Measurements from ENCODE around the gene ETV5.
A peak's percentile ranks its signal among the peaks of the same experiment; 100 is the strongest.

The ETV5 gene

DNA sequence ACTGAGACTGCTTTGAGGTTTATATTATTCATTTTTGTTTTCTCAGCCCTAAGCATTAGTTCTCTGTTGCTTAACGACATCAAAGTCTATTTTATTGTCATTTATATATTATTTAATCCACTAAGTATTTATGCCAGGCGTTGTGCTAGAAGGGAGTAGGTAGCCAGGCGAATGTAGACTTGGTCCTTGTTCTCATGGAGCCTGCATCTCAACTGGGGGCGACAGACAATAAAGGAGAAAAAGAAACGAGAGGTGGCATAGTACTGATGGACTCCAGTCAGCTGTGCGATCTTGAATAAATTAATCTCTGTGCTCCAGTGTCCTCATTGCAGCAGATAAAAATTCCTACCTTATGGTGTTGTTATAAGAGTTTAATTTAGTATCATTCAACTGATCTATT, 49.7 kb downstream of the ETV5 start:
- H3K4me1 ChIP-seq (ENCODE audit: control insufficient read depth, insufficient read depth, low read length), result peaks cover 11% of the 10 kb centered on the region
- no peak overlapping the region for H3K4me3 ChIP-seq (ENCODE audit: low read length)
- H3K27me3 ChIP-seq (replicated peaks; ENCODE audit: control insufficient read depth, insufficient read depth, low read length), result no peaks in the 10 kb centered on the region
- H3K36me3 ChIP-seq (ENCODE audit: control insufficient read depth, insufficient read depth, low read length, severe bottlenecking), result peaks cover 20% of the 10 kb centered on the region
- H3K9ac ChIP-seq (ENCODE audit: low read length), result no peak overlapping the region
- H3K9me3 ChIP-seq (ENCODE audit: control insufficient read depth, low read length), result no peaks in the 10 kb centered on the region
- no peak for DNase-seq (ENCODE audit: low read depth)

DNA sequence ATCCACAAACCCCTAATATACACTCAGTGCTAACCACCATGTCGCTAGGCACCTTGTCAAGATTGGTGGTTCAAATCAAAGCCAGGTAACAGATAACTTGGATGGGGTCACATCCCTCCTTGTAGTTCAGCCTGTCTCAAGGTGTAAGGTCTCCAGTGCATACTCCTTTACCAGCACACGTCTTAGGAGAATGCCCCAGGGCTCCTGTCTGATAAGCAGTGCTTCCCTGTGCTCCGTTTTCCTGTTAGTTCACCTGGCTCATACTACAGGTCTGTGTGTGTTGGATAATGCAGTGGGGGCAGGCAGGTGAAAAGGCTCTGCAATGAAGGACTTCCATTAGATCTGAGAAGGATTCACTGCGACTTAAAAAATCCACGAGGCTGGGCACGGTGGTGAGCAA, 50.7 kb downstream of the ETV5 start:
- peaks cover 15% of the 10 kb centered on the region for H3K36me3 ChIP-seq (ENCODE audit: control insufficient read depth, insufficient read depth, low read length, severe bottlenecking)

DNA sequence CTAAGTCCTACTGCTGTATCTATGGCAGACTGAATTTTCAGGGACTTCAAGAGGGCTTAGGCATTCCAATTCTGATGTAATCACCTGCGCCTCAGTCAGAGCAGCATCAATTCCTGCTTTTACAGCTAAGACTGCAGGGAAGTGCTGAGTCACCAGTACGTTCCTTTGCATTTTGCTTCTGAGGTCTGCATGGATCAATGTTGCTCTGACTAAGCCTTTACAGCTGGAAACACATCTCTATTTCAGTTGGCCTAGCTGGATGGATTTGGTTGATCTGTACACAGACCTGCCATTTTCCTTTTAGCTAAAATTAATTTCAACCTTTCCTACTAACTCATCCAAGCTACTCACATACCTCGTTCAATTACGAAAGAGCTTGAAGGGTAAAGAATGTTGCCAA, 51.3 kb downstream of the ETV5 start:
- no peak overlapping the region for H3K4me3 ChIP-seq (ENCODE audit: low read length)
- peaks cover 11% of the 10 kb centered on the region for H3K4me1 ChIP-seq (ENCODE audit: control insufficient read depth, insufficient read depth, low read length)
- H3K36me3 ChIP-seq (ENCODE audit: control insufficient read depth, insufficient read depth, low read length, severe bottlenecking), result peaks cover 15% of the 10 kb centered on the region
- peak; percentile 79 for DNase-seq (ENCODE audit: low read depth)
- H3K9ac ChIP-seq (ENCODE audit: low read length), result no peak overlapping the region
- no peaks in the 10 kb centered on the region for H3K27me3 ChIP-seq (replicated peaks; ENCODE audit: control insufficient read depth, insufficient read depth, low read length)
- H3K9me3 ChIP-seq (ENCODE audit: control insufficient read depth, low read length), result no peaks in the 10 kb centered on the region

More for the DNA sequence above, 50.7 kb downstream of the ETV5 start:
- peaks cover 11% of the 10 kb centered on the region for H3K4me1 ChIP-seq (ENCODE audit: control insufficient read depth, insufficient read depth, low read length)
- H3K27me3 ChIP-seq (replicated peaks; ENCODE audit: control insufficient read depth, insufficient read depth, low read length), result no peaks in the 10 kb centered on the region
- H3K4me3 ChIP-seq (ENCODE audit: low read length), result no peak overlapping the region
- no peak overlapping the region for H3K9ac ChIP-seq (ENCODE audit: low read length)
- H3K9me3 ChIP-seq (ENCODE audit: control insufficient read depth, low read length), result no peaks in the 10 kb centered on the region
- DNase-seq (ENCODE audit: low read depth), result no peak

DNA sequence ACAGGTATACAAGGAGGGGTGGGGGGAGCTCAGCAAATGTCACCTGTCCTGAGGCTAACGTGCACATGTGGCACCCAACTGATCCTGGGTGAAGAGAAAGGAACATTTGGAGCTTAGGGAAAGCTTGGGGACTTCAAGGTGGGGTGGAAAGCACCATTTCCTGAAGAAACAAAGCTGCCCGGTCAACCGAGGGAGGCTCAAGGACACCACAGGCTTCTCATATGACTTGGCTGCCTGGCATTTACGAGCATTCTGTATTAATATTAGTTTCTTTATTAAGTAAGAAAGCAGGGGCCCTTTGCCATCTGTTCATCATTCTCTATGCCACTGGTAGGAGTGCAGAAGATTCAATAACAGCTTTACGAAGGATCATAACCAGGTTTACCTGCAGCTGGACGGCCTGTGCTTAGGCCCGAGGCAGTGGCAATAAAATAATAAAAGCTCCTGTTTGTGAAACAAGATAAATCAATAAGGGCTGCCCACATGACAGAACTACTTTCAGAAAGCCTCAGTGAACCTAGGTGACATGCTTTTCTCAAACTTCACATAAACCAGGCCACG, 54.0 kb downstream of the ETV5 start:
- Histone ChIP-seq H3K4me1 (ENCODE audit: control insufficient read depth, insufficient read depth, low read length) (peaks cover 11% of the 10 kb centered on the region), H3K27me3 (replicated peaks; ENCODE audit: control insufficient read depth, insufficient read depth, low read length) (no peaks in the 10 kb centered on the region), H3K9ac (ENCODE audit: low read length) (no peak overlapping the region), H3K36me3 (ENCODE audit: control insufficient read depth, insufficient read depth, low read length, severe bottlenecking) (peaks cover 27% of the 10 kb centered on the region), H3K9me3 (ENCODE audit: control insufficient read depth, low read length) (no peaks in the 10 kb centered on the region), H3K4me3 (ENCODE audit: low read length) (no peak overlapping the region)
- no peak for DNase-seq (ENCODE audit: low read depth)

DNA sequence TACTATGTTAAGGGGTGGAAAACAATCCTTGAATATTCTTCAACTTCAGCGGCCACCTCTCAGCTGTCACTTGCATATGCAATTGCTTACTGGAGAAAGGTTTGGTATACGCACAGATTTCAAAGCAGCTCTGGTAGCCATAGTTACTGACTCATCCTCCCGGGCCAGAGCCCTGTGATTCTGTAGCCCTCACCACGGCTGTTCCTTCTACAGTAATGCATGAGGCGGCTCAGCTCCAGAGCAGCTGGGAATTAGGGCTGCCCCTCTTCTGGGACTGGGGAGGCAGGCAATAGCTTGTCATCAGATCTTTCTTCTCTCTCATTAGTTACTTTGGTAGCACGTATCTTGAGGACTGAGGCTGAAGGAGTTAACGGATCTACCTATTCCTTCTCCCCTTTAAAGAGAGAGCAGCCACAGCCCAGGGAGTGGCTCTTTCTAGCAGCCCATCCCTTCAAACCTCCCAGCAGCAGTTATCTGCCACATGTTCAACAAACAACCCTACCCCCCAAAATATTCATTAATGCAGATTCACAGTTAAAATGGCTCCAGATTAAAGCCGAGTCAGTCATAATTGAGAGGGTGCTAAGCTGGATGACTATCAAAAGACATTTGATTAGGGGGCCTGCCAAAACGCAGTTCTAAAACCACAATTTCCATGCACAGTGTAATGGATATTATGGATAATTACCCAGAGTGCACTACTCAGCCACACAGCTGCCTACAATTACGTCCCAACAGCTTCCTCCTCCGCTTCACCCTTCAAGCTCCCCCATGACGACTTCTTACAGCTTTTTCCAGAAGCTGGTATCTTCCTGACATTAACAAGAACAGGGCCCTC, 54.7 kb downstream of the ETV5 start:
- Histone ChIP-seq H3K4me1 (ENCODE audit: control insufficient read depth, insufficient read depth, low read length) (peaks cover 11% of the 10 kb centered on the region), H3K36me3 (ENCODE audit: control insufficient read depth, insufficient read depth, low read length, severe bottlenecking) (peaks cover 34% of the 10 kb centered on the region), H3K9ac (ENCODE audit: low read length) (no peak overlapping the region), H3K27me3 (replicated peaks; ENCODE audit: control insufficient read depth, insufficient read depth, low read length) (no peaks in the 10 kb centered on the region), H3K9me3 (ENCODE audit: control insufficient read depth, low read length) (no peaks in the 10 kb centered on the region), H3K4me3 (ENCODE audit: low read length) (no peak overlapping the region)
- no peak for DNase-seq (ENCODE audit: low read depth)

DNA sequence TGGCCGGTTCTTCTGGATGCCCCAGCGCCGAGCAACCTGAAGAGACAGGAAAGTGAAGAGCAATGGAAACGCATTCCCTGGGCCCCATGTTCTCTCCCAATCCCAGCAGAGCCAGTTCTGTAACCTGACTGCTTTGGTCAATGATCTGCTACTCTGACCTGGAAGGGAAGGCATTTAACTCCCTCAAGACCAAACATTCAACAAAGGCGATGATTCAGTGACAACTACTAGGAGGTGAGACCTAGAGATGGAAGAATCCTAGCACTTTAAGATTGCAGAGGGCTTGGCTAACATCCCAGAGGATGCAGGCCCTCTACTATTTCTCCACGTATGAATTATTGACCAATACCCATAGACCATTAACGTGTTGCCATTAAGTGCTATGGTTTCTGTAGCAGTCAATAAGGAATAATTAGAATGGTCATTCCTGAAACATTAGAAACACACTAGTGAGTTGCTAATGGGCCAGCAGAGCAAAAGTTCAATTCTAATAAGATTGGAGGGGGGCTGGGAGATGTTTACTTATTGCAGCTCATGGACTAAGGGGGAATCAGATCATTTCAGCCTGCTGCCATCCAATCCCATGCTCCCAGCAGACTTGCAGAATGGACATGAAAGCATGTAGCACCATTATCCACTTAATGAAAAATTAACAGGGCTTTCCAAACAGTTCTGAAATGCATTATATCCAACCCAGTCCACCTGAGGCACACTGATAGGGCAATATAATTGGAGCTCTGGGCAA, 56.6 kb downstream of the ETV5 start:
- H3K9me3 ChIP-seq (ENCODE audit: control insufficient read depth, low read length), result no peaks in the 10 kb centered on the region
- no peaks in the 10 kb centered on the region for H3K27me3 ChIP-seq (replicated peaks; ENCODE audit: control insufficient read depth, insufficient read depth, low read length)
- H3K4me3 ChIP-seq (ENCODE audit: low read length), result no peak overlapping the region
- no peaks in the 10 kb centered on the region for H3K4me1 ChIP-seq (ENCODE audit: control insufficient read depth, insufficient read depth, low read length)
- no peak for DNase-seq (ENCODE audit: low read depth)
- no peak overlapping the region for H3K9ac ChIP-seq (ENCODE audit: low read length)
- H3K36me3 ChIP-seq (ENCODE audit: control insufficient read depth, insufficient read depth, low read length, severe bottlenecking), result peaks cover 53% of the 10 kb centered on the region

DNA sequence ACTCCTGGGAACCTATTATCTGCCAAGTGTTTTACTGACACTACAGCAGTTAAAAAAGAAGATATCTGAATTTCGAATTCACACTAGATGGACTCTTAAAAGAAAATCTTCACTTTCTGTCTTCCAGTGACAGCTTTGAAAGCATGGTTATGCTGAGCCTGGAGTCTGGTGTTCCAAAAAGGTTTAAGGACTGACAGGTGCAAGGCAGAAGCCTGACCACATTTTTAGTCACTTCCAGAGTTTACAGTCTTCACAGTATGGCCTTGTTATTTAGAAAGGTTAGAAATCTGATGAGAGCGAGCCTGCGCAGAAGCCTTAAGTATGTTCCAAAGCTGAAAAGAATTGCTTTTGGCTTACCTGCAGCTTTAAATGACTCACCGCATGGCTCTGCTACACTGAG, 59.9 kb downstream of the ETV5 start:
- Histone ChIP-seq H3K4me1 (ENCODE audit: control insufficient read depth, insufficient read depth, low read length) (no peaks in the 10 kb centered on the region), H3K36me3 (ENCODE audit: control insufficient read depth, insufficient read depth, low read length, severe bottlenecking) (peaks cover 48% of the 10 kb centered on the region), H3K4me3 (ENCODE audit: low read length) (no peak overlapping the region), H3K9ac (ENCODE audit: low read length) (no peak overlapping the region), H3K9me3 (ENCODE audit: control insufficient read depth, low read length) (no peaks in the 10 kb centered on the region), H3K27me3 (replicated peaks; ENCODE audit: control insufficient read depth, insufficient read depth, low read length) (no peaks in the 10 kb centered on the region)
- DNase-seq (ENCODE audit: low read depth), result no peak

DNA sequence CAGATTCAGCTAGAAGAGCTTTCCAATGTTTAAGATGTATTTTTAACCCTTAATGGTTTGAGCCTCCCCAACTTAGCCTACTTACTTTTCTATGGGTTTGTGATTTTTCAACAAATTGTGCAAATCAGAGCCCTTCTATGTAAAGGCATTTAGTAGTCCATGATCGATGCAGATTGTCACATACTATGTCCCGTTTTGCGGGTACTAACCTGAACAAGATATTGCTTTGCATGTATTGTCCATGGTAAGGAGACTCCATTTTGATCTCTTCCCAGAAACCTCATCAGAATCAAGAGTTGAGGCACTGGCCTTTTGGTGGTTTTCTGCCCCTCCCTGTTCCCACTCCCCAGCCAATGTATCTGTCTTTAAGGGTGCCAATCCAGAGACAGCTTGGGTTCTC, 60.8 kb downstream of the ETV5 start:
- no peaks in the 10 kb centered on the region for H3K9me3 ChIP-seq (ENCODE audit: control insufficient read depth, low read length)
- no peaks in the 10 kb centered on the region for H3K27me3 ChIP-seq (replicated peaks; ENCODE audit: control insufficient read depth, insufficient read depth, low read length)
- H3K4me3 ChIP-seq (ENCODE audit: low read length), result no peak overlapping the region
- H3K9ac ChIP-seq (ENCODE audit: low read length), result no peak overlapping the region
- peaks cover 48% of the 10 kb centered on the region for H3K36me3 ChIP-seq (ENCODE audit: control insufficient read depth, insufficient read depth, low read length, severe bottlenecking)
- H3K4me1 ChIP-seq (ENCODE audit: control insufficient read depth, insufficient read depth, low read length), result no peaks in the 10 kb centered on the region
- DNase-seq (ENCODE audit: low read depth), result no peak

DNA sequence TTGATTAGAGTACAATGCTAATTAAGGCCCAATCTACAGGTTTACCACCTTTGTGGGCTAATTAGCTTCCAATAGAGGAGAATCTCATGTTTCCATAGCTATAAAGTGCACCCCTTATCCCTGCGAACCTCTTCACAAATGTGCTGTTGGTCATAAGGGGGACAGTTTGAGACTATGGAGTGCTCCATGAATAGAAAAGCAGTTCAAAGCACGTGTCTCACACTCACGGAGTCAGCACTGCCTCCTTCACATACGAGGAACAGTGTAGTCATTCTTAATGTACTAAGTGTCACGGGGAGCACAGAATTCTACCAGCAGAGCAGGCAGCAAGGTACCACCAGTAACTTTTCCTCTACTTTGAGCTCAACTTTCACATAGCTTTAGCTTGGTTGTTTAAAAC, 62.1 kb downstream of the ETV5 start:
- Histone ChIP-seq H3K9me3 (ENCODE audit: control insufficient read depth, low read length) (no peaks in the 10 kb centered on the region), H3K36me3 (ENCODE audit: control insufficient read depth, insufficient read depth, low read length, severe bottlenecking) (peaks cover 48% of the 10 kb centered on the region), H3K4me1 (ENCODE audit: control insufficient read depth, insufficient read depth, low read length) (no peaks in the 10 kb centered on the region), H3K9ac (ENCODE audit: low read length) (no peak overlapping the region), H3K4me3 (ENCODE audit: low read length) (no peak overlapping the region), H3K27me3 (replicated peaks; ENCODE audit: control insufficient read depth, insufficient read depth, low read length) (no peaks in the 10 kb centered on the region)
- DNase-seq (ENCODE audit: low read depth), result no peak

DNA sequence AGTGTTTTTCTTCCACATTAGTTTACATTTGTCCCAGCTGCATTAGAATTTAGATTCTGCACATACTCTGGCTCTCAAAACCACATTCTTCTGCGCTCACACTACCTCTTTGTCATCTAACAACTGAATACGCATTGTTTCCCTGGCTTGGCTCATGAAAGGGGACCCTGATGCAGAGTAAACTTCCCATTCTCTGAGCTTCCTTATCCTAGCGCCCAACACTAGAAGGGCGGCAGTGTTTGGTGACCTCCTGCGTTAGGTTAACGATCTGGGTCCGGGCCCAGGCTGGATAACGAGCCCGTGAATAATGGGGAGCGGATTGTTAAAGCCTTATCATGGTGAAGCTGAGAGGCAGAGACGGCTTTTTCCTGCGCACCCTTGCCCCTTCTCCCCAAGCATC, 63.9 kb downstream of the ETV5 start:
- no peak overlapping the region for H3K9ac ChIP-seq (ENCODE audit: low read length)
- H3K4me3 ChIP-seq (ENCODE audit: low read length), result no peak overlapping the region
- no peaks in the 10 kb centered on the region for H3K9me3 ChIP-seq (ENCODE audit: control insufficient read depth, low read length)
- peaks cover 33% of the 10 kb centered on the region for H3K36me3 ChIP-seq (ENCODE audit: control insufficient read depth, insufficient read depth, low read length, severe bottlenecking)
- no peaks in the 10 kb centered on the region for H3K27me3 ChIP-seq (replicated peaks; ENCODE audit: control insufficient read depth, insufficient read depth, low read length)
- H3K4me1 ChIP-seq (ENCODE audit: control insufficient read depth, insufficient read depth, low read length), result no peaks in the 10 kb centered on the region
- no peak for DNase-seq (ENCODE audit: low read depth)

DNA sequence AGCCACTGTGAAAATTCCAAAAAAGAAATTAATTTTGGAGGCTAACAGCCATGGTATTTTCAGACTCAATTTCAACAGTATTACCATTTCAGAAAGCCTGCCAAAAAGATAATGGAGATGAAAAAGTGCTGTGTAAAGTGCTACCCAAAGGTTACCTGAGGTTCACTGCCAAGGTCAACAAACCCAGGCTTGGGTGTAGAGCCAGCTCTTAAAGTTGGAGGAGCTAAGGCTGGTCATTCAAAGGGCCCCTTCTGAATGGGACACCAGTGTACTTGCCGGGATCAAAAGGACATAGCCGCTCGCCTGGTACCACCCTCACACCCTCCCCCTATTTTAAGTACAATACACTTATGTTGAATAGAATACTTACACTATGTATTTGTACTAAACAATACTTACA, 64.5 kb downstream of the ETV5 start:
- Histone ChIP-seq H3K9ac (ENCODE audit: low read length) (no peak overlapping the region), H3K4me3 (ENCODE audit: low read length) (no peak overlapping the region), H3K27me3 (replicated peaks; ENCODE audit: control insufficient read depth, insufficient read depth, low read length) (no peaks in the 10 kb centered on the region), H3K36me3 (ENCODE audit: control insufficient read depth, insufficient read depth, low read length, severe bottlenecking) (peaks cover 28% of the 10 kb centered on the region), H3K4me1 (ENCODE audit: control insufficient read depth, insufficient read depth, low read length) (no peaks in the 10 kb centered on the region), H3K9me3 (ENCODE audit: control insufficient read depth, low read length) (no peaks in the 10 kb centered on the region)
- no peak for DNase-seq (ENCODE audit: low read depth)
